HCT116 (cell line): ENCODE data around the gene SRGAP2C.
"Not testable (repeated sequence)": the region's sequence is repeated elsewhere in the genome, so short reads cannot be mapped to it uniquely, and the experiment has no call there.

Source experiments
- CBX3 ChIP-seq: IDR thresholded peaks from 2 replicates; pipeline ENCODE4 v1.6.1; 2012; ENCODE audit warnings: low read depth
- CEBPB ChIP-seq: IDR thresholded peaks from 2 replicates; pipeline ENCODE4 v1.6.1; 2012; ENCODE audit warnings: low read depth
- EGR1 ChIP-seq: IDR thresholded peaks from 2 replicates; pipeline ENCODE4 v1.6.1; 2012; ENCODE audit warnings: low read depth
- EZH2 ChIP-seq: fragments of 200-600 bp; sonication (generic); IDR thresholded peaks from 2 replicates; pipeline ENCODE4 v1.6.1; 2017; ENCODE audit warnings: antibody characterized with exemption, mixed run types
- EZH2phosphoT487 ChIP-seq: fragments of 200-600 bp; IDR thresholded peaks from 2 replicates; pipeline ENCODE4 v1.6.1; 2018; ENCODE audit warnings: antibody characterized with exemption, borderline replicate concordance
- POLR2A ChIP-seq: IDR thresholded peaks from 2 replicates; pipeline ENCODE4 v1.7.0; 2011; ENCODE audit warnings: borderline replicate concordance; ENCODE audit not compliant: insufficient read depth, insufficient read length; ENCODE audit errors: extremely low read depth
- POLR2AphosphoS5 ChIP-seq: IDR thresholded peaks from 2 replicates; pipeline ENCODE4 v1.6.1; 2011; ENCODE audit warnings: mild to moderate bottlenecking, low read depth, low read length, moderate library complexity
- RAD21 ChIP-seq: IDR thresholded peaks from 2 replicates; pipeline ENCODE4 v1.6.1; 2012; ENCODE audit warnings: low read depth, mild to moderate bottlenecking
- SP1 ChIP-seq: IDR thresholded peaks from 2 replicates; pipeline ENCODE4 v1.6.1; 2012; ENCODE audit warnings: low read depth
- TCF7L2 ChIP-seq: IDR thresholded peaks from 2 replicates; pipeline ENCODE4 v1.7.0; 2011; ENCODE audit warnings: borderline replicate concordance, inconsistent platforms; ENCODE audit not compliant: insufficient read depth, insufficient read length; ENCODE audit errors: extremely low read depth
- TF ChIP-seq, protein P1 (sequence below): IDR thresholded peaks from 2 replicates; pipeline ENCODE4 v1.6.1; 2011; ENCODE audit warnings: mild to moderate bottlenecking, low read length, moderate library complexity; ENCODE audit not compliant: insufficient replicate concordance; ENCODE audit errors: extremely low read depth
- TF ChIP-seq, protein P2 (sequence below), 3 experiments: fragments of 200-600 bp in 1 of 3; sonication (generic) in 1 of 3; IDR thresholded peaks in 2 of 3; conservative IDR thresholded peaks in 1 of 3; 2 replicates each; pipeline ENCODE4 v1.5.1; 2012 to 2017; ENCODE audit warnings: low read depth in 2 of 3, low read length in 2 of 3, antibody characterized with exemption in 1 of 3, borderline replicate concordance in 1 of 3, control low read depth in 1 of 3, mild to moderate bottlenecking in 1 of 3, mixed read lengths in 1 of 3, mixed run types in 1 of 3, moderate library complexity in 1 of 3; ENCODE audit not compliant: insufficient read depth in 1 of 3
- TF ChIP-seq, protein P3 (sequence below): IDR thresholded peaks from 2 replicates; pipeline ENCODE4 v1.6.1; 2012; ENCODE audit warnings: low read depth
- TF ChIP-seq, protein P4 (sequence below): IDR thresholded peaks from 2 replicates; pipeline ENCODE4 v1.6.1; 2012

DNA sequence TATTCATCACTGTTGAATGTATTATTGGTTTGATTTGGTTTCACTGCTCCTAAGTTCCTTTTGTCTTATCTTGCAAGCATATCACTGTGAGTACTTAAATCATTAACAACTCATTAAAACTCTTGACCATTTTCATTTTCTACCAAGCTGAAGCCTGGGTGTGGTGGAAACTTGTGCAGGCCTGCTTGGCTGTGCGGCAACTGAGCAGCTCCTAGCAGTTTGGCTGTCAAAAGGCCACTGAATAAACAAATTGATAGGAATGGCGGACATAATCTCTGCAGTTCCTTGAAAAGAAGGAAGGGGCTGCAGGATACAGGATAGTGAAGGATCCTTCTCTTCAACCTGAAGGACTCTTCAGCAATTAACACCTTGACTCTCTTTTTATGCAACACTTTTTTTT lies 26.0 kb downstream of the SRGAP2C start:
- not testable (repeated sequence) for TF ChIP-seq EZH2phosphoT487, EGR1, POLR2A, EZH2, CBX3, POLR2AphosphoS5, RAD21, SP1, CEBPB, TCF7L2
- TF ChIP-seq, protein P1, sequence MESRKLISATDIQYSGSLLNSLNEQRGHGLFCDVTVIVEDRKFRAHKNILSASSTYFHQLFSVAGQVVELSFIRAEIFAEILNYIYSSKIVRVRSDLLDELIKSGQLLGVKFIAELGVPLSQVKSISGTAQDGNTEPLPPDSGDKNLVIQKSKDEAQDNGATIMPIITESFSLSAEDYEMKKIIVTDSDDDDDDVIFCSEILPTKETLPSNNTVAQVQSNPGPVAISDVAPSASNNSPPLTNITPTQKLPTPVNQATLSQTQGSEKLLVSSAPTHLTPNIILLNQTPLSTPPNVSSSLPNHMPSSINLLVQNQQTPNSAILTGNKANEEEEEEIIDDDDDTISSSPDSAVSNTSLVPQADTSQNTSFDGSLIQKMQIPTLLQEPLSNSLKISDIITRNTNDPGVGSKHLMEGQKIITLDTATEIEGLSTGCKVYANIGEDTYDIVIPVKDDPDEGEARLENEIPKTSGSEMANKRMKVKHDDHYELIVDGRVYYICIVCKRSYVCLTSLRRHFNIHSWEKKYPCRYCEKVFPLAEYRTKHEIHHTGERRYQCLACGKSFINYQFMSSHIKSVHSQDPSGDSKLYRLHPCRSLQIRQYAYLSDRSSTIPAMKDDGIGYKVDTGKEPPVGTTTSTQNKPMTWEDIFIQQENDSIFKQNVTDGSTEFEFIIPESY, result not testable (repeated sequence)
- TF ChIP-seq, protein P2, sequence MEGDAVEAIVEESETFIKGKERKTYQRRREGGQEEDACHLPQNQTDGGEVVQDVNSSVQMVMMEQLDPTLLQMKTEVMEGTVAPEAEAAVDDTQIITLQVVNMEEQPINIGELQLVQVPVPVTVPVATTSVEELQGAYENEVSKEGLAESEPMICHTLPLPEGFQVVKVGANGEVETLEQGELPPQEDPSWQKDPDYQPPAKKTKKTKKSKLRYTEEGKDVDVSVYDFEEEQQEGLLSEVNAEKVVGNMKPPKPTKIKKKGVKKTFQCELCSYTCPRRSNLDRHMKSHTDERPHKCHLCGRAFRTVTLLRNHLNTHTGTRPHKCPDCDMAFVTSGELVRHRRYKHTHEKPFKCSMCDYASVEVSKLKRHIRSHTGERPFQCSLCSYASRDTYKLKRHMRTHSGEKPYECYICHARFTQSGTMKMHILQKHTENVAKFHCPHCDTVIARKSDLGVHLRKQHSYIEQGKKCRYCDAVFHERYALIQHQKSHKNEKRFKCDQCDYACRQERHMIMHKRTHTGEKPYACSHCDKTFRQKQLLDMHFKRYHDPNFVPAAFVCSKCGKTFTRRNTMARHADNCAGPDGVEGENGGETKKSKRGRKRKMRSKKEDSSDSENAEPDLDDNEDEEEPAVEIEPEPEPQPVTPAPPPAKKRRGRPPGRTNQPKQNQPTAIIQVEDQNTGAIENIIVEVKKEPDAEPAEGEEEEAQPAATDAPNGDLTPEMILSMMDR (IDR thresholded peaks at IDR 0.05 in 2 of 3, conservative IDR thresholded peaks at IDR 0.05 in 1 of 3; ENCODE audit: borderline replicate concordance in 1 of 3, insufficient read depth in 1 of 3, low read depth in 2 of 3, low read length in 2 of 3), result not testable (repeated sequence)
- TF ChIP-seq, protein P3, sequence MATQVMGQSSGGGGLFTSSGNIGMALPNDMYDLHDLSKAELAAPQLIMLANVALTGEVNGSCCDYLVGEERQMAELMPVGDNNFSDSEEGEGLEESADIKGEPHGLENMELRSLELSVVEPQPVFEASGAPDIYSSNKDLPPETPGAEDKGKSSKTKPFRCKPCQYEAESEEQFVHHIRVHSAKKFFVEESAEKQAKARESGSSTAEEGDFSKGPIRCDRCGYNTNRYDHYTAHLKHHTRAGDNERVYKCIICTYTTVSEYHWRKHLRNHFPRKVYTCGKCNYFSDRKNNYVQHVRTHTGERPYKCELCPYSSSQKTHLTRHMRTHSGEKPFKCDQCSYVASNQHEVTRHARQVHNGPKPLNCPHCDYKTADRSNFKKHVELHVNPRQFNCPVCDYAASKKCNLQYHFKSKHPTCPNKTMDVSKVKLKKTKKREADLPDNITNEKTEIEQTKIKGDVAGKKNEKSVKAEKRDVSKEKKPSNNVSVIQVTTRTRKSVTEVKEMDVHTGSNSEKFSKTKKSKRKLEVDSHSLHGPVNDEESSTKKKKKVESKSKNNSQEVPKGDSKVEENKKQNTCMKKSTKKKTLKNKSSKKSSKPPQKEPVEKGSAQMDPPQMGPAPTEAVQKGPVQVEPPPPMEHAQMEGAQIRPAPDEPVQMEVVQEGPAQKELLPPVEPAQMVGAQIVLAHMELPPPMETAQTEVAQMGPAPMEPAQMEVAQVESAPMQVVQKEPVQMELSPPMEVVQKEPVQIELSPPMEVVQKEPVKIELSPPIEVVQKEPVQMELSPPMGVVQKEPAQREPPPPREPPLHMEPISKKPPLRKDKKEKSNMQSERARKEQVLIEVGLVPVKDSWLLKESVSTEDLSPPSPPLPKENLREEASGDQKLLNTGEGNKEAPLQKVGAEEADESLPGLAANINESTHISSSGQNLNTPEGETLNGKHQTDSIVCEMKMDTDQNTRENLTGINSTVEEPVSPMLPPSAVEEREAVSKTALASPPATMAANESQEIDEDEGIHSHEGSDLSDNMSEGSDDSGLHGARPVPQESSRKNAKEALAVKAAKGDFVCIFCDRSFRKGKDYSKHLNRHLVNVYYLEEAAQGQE, result not testable (repeated sequence)
- TF ChIP-seq, protein P4, sequence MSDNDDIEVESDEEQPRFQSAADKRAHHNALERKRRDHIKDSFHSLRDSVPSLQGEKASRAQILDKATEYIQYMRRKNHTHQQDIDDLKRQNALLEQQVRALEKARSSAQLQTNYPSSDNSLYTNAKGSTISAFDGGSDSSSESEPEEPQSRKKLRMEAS, result not testable (repeated sequence)
